EH (cell line): ENCODE measurements around the gene ALPI.
"Not testable (repeated sequence)": the region's sequence is repeated elsewhere in the genome, so short reads cannot be mapped to it uniquely, and the experiment has no call there.

Experiments used
- DNase-seq: peaks from one replicate; pipeline ENCODE4 v3.0.0-alpha.2; 2015; ENCODE audit warnings: low read depth

ALPI gene

DNA sequence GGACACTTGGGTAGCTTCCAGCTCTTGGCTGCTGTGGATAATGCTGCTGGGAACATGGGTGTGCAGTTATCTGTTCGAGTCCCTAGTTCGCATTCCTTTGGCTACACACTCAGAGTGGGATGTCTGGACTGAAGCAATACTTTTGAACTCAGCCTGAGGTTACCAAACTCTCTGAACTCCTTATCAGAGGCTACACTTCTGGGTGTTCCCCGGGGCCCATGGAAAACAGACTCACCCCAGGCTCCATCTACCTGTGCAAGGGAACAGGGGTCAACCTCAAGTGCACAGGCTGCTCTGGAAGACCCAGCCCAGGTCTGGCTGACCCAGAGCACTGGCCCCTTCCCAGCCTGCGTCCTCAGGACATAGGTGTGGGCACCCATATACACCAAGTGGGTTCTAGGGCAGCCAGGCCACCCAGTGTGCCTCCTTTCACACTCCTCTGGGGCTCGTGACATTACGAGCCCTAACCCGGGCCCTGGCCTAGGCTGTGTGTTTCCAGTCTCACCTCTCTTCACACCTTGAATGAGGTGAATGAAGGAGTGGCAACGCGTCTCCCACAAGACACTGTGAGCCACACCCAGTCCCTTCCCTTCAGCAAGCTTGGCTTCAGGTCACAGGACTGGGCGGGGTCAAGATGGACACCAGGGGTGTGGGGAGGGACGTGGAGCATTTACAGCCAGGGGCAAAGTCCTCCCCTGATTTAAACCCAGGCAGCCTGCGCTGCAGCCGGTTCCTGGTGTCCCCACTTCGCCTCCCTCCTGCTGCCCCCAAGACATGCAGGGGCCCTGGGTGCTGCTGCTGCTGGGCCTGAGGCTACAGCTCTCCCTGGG lies at the start of gene ALPI:
Gene ALPI, plus strand, starts transcription at position 728 of the 830 bp plus-strand sequence. Its CDS starts 47 bp downstream, at position 775.
- DNase-seq: no peak

DNA sequence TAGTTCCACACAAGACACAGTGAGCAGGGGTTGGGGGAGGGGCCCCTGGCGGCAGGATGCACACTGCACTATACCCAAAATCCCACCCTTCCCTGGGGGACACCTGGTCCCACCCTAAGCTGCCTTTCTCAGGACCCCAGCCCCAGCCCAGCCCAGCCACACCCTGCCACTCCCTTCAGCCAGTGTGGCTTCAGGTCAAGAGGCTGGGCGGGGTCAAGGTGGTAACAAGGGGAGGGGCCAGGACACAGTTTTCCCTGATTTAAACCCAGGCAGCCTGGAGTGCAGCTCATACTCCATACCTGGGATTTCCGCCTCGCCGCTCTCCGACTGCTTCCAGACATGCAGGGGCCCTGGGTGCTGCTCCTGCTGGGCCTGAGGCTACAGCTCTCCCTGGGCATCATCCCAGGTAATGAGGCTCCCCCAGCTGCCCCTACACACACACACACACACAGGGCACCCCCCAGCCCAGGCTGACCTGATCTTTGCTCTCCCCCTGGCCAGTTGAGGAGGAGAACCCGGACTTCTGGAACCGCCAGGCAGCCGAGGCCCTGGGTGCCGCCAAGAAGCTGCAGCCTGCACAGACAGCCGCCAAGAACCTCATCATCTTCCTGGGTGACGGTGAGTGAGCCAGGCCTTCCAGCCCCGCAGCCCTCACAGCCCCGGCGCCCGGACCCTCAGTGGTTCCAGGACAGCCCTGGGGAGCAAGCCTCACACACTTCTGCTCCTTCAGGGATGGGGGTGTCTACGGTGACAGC lies 49.2 kb upstream of the ALPI start, which contains the start of gene ALPG:
Gene ALPG, plus strand, starts transcription at position 289 of the 755 bp plus-strand sequence. Its CDS starts 51 bp downstream, at position 340.
- DNase-seq: no peak

DNA sequence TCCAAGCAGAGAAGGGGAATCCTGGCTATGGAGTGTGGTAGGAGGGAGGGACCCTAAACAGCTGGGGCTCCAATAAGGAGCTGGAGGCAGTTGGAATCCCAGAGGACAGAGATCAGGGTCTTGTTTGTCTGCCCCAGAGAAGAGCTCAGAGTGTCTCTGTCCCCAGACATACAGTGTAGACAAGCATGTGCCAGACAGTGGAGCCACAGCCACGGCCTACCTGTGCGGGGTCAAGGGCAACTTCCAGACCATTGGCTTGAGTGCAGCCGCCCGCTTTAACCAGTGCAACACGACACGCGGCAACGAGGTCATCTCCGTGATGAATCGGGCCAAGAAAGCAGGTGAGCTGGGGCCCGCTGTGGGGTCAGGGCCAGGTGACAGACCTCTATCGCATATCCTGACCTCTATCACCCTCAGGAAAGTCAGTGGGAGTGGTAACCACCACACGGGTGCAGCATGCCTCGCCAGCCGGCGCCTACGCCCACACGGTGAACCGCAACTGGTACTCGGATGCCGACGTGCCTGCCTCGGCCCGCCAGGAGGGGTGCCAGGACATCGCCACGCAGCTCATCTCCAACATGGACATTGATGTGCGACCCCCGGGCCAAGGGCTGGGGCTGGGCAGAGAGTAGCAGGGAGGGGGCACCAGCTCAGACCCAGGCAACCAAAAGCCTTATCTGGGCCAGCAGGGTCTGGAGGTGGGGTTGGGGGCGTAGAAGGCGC lies 48.4 kb upstream of the ALPI start:
- not testable (repeated sequence) for DNase-seq

DNA sequence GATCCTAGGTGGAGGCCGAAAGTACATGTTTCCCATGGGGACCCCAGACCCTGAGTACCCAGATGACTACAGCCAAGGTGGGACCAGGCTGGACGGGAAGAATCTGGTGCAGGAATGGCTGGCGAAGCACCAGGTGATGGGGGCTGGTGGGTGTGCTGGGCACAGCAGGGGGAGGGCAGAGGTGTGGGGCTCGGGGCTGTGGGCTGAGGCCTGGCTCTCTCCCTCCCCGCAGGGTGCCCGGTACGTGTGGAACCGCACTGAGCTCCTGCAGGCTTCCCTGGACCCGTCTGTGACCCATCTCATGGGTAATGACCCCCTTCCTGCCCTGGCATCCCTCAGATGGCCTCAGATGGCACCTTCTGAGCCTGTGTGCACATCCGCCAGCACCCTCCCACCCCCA lies 47.7 kb upstream of the ALPI start:
- not testable (repeated sequence) for DNase-seq

DNA sequence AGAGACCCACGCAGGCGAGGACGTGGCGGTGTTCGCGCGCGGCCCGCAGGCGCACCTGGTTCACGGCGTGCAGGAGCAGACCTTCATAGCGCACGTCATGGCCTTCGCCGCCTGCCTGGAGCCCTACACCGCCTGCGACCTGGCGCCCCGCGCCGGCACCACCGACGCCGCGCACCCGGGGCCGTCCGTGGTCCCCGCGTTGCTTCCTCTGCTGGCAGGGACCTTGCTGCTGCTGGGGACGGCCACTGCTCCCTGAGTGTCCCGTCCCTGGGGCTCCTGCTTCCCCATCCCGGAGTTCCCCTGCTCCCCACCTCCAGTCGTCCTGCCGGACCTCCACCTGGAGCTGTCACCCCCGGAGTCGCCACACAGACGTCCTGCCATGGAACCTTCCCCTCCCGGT lies 46.3 kb upstream of the ALPI start:
- DNase-seq: not testable (repeated sequence)

DNA sequence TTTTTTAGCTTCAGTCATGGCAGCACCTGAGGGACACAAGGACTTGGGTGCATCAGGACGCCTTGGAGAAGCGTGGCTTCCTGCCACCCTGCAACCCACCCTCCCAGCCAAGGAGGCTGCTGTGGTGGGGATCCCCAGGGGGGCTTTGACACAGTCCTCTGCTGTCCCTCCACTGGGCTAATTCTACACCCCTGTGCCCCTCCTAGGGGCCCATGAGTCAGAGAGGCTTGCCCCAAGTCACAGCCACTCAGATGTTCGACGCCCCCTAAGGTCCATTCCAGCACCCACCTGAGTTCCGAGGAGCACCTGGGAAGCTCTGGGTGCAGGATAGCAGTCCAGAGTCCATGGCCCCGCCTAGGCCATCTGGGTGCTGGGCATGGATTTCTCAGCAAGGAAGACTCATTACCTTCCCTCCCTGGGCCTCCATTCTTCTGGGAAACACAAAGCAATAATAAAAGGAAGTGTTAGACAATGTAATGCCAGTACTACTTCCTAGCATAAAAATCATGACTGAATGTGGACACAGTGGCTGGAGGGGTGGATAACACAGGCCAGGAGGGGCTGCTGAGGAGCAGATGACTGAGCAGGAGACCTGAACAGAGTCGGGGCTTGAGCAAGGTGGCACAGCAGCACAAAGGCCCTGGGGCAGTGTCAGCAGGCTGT lies 45.6 kb upstream of the ALPI start:
- DNase-seq: no peak

DNA sequence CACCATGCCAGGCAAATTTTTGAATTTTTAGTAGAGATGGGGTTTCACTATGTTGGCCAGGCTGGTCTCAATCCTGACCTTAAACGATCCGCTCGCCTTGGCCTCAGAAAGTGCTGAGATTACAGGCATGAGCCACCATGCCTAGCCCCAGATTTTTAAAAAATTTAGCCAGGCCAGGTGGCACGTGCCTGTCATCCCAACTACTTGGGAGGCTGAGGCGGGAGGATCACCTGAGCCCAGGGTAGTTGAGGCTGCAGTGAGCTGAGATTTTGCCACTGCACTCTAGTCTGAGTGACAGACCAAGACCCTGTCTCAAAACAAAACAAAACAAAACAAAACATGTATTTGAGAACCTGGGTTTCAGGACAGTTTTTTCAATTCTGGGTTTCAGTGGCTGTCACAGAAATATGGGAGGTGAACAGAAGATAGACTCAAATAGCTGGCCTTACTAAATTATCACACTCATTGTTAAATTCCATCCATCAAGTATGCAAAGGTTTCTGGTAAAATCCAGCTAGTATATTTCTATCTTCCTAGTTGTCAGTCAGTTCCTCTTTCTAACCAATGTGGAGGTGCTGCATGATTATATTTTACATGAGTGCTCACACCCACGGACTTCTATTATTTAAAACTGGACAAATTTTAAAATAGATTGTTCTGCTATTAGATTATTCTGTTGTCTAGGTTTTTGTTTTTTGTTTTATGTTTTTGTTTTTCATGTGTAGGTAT lies 43.9 kb upstream of the ALPI start:
- no peak for DNase-seq

DNA sequence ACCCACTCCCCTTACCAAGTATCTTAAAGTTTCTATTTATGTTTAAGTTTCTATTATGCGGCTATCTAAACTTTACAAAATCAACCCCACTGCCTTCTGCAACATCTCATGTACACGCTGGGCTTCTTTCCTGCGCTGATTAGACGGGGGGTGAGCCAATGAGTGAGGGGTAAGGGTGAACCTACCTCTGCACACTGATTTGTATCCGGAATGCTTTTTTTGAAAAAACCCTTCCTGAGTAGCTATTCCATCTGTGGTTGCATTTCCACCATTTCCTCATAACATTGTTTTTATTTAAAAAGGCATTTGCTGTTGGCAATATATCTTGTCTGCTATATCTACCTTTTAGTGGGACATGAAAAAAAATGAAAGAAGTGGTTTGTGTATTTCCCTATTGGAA lies 43.0 kb upstream of the ALPI start:
- no peak for DNase-seq

DNA sequence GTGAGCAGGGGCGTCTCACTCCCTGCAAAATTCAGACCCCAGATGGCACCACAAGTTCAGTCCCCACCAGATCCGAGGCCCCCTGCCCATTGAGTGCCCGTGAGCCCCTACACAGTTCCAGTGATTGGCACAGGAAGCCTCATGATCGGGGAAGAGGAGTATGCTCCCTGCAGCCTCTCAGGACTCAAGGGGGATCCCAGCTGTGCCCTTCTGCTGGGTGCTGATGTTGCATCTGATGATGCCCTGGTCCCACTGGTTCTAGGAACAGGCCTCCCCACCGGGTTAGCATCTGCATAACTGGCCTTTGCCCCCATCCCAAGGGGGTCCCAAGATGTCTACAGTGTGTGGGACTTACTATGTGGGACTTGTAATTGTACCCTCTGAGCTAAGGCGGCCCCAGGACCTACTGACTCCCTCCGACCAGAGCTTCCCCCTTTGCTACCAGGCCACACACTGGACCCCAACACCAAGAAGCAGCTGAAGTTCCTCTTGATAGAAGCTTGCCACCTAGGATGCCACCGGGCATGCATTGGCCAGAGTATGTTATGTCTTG lies 40.7 kb upstream of the ALPI start:
- DNase-seq: no peak

DNA sequence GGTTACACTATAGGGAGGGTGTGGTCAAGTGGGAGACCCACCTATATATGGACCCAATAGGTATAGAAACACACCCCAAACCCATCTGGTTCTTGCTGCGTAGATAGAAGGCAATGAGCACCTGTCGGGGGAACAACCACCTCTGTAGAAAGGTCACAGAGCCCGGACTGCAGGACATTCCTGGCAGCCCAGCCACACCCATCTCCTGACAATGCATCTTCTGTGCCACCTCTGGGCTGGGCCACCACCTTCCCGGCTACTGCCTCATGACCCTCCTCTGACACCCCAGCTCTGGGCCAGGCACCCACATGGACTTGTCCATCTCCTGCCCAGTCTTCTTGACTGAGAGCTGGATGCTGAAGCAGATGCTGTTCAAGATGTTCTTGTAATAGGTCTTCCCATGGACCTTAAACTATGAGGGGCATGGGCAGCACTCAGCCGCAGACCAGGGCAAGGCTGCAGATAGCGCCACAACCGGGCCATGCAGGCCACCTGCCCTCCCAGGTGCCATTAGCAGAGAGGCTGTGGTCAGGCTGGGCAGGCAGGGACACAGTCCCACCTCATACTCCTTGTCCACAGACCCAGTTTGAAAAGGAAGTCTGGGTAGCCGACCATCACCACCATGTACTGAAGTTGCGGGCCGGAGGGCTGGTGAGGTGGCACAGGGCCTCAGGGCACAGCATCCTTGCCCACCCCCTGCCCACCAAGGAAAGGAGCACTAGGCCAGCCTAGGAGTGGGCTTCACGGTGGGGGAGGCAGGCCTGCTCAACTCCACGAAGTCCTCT lies 40.0 kb upstream of the ALPI start:
- DNase-seq: no peak

DNA sequence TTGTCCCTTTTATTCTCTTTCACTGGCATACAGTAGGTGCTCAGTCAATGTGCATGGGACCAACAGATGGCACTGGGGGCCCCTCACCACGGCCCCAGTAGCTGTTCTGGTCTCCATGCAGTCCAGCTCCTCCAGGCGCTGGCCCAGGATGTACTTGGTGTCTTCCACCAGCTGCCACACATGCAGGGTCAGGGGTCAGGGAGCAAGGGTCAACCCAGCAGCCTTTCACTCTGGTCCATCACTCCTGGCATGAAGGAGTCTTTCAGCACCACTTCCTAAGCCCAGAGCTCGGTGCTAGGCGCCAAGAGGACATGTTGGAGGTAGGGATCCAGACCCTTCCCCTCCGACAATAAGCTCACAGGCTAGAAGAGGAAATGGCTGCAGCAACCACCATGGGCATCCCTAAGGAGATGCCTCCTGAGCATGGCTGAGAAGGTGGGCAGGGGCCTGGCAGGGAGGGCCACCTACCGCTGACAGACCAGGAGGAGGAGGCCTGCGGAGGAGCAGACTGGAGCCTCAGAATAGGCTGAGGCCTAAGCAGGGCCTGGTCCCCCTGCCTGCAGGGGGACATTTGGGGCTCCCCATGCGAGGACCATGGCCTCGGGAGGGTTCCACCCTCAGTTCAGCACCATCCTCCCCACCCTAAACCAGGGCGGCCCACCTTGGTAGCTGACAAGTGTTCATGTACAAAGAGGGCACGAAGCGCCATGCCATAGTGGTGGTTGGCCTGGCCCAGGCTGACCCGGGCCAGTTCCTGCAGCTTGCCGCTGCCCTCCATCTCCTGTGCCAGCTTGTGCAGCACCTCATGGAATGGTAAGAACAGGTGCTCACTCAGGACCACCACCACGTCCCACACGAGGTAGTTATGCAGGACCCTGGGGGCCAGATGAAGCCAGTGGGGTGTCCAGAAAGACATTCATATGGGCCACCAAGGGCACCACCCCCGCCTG lies 39.2 kb upstream of the ALPI start:
- no peak for DNase-seq

DNA sequence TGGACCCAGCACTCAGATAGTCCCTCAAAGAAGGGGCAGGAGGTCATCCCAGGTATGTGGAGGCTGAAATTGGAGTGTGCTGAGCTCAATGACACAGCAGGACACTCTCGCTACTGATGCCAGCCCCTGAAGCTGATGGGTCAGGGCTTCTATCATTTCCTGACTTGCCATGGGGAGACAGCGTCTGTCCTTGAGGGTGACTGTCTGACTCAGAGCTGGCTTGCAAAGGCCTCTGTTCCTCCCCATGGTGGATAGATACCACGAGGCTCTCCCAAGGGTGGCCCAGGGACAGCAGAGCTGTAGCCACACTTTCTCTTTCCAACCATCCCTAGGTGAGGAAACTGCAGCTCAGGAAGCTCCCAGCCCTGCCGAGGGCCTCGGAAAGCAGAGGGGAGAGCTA lies 38.5 kb upstream of the ALPI start:
- DNase-seq: no peak

DNA sequence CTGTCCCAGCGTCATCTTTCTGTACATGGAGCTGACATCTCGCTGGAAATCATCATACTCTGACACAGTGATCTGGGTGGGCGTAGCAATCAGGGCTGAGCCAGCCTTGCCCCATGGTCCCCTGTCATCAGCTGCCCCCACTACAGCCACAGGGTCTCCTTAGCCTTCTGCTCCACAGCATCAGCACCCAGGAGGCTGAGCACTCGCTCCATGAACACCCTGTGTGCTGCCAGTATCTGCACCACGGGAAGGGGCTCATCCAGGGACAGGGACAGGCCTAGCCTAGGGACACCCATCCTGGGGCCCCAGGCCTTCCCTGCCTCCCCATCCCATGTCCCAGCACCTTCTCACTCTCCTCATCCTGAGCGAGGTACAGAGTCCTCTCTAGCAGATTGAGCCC lies 37.9 kb upstream of the ALPI start:
- DNase-seq: no peak

DNA sequence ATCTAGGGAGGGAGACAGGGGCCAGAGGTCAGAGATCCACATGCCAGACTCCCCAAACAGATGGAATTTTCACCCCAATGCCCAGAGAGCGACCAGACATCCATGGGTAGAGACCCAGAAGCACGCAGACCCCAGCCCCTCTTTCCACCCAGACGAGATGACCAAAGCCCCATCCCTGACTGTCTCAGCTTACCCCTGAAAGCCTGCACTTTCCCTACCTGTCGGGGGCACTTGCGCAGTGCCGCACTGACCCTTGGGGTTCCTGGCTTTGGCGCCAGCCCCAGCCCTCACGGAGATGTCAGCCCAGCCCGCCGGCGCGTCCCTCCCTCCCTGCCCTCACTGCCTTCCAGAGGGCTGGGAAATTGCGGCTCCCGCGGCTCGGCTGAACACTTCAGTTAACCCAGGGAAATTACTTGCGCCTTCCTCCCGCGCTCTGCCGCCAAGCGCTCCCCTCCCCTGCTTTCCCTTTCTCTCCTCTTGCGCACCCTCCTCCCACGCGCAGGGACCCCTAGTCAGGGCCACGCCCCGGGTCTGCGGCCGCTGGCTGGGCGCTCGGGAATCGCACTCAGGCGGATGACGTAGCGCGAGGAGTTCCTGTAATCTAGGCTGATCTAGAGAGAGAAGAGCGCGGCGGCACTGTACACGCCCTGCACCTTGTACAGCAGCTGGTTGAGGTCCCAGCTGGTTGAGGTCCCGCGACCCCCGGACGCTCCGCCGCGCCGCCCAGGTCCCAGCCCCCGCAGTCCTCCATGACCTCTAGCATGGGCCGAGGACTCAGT lies 37.3 kb upstream of the ALPI start:
- peak; percentile 21 for DNase-seq

DNA sequence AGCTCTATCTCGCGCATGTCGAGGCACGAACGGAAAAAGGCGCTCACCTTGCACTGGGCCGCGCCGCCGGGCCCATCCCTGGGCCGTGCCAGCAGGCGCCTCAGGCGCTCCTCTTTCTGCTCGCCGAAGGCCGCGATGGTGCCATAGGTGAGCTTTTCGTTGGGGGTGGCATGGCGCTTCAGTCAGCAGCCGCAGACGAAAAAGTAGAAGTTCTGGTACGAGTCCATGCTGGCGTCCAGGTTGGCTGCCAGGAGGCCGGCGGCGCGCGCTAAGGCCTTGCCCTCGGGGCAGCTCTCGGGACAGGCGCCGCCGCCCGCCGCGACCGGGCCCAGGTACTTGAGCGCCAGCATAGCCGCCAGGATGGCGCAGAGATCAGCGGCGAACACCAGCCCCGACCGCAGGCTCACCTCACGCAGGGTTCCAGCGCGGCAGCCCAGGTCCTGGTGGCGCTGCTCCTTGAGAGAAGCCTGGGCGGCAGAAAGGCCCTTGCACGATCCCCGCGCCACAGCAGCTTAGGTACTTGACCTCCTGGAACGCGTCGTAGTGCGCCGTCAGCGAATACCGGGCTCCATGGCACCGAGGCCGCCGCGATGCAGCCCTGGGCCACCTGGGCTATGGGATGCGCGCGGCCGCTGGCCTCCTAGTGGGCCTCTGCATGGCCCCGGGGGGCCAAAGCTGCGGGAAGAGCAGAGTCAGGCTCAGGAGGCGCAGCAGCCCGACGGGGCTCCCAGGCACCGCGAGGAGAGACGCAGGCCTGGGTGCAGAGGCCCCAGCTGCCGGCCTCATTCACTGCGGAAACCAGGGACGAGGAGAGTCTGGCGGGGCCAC lies 36.5 kb upstream of the ALPI start:
- DNase-seq: no peak

DNA sequence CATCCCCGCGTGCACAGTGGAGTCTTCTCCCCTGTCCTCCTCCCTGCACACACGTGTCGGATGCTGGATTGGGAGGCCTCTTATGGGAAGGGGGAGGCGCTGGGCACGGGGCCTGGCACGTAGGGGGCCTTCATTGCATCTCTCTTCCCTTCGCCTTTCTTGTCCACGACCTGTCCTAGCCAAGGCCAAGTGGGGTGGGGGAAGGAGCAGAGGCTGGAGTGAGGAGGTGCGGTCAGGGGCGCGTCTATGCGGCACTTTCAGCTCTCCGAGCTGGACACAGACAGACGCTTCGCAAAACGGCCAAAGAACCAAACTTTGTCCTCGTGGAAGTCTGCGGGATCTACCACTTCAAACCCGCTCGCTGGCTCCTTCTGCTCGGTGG lies 35.9 kb upstream of the ALPI start:
- no peak for DNase-seq

DNA sequence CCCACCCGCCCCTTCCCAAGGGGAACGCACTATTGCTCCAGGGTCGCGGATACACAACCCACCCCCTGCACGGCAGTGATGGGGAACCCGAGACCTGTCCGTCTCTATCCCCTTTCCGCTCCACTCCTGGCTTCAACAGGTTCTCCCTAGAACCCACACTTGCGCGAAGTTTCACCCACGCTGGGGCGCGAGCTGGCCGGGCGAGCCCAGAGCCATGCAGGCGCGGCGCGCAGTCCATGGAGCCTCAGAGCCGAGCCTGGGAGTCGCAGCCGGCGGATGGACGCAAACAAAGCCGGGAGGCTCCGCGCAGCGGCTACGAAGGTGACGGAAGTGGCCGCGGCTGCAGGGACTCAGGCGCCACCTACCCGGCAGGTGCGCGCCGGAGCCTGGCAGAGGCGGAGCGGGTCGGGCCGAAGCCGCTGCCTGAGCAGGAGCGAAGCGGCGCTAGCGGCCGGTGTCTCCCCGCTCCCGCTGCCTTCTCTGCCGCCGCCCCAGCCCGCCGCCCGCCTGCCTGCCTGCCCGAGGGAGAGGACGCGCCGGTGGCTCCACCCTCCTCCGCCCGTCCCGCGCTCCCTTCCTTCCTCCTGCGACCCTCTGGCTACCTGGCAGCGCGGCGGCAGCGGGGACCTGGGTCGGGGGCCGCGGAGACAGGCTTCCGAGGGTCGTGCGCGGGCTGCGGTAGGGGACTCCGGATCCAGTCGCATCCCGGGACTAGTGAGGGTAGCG lies 35.3 kb upstream of the ALPI start:
- no peak for DNase-seq
